Measurements from ENCODE around the gene CPXM2.

The CPXM2 gene

DNA sequence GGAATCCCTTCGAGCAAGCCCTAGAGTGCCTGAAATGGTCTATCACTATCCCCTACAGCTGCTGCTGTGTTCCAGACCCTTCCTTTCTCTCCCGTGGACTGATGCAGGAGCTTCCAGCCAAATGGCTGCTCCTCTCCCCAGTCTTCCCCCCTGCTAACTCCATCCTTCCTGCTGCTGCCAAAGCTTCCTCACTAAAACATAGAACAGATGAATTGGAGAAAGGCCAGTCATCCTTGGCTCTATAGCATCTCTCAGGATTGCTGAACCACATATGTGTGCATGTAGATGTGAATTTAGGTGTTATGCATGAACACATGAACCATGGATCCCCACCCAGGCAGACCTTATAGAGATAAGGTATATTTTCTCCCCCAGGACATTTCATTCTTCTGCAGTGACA, 164.8 kb downstream of the CPXM2 start:
- TF ChIP-seq RAD21 (IDR thresholded peaks at IDR 0.05; ENCODE audit: low read depth): no peak
- TF ChIP-seq YY1 (IDR thresholded peaks at IDR 0.05; ENCODE audit: low read depth): no peak
- no peak for TF ChIP-seq TEAD4 (IDR thresholded peaks at IDR 0.05)
- no peak for TF ChIP-seq CEBPB (IDR thresholded peaks at IDR 0.05)
- no peak for TF ChIP-seq TAF1 (IDR thresholded peaks at IDR 0.05; ENCODE audit: low read depth)
- no peak for TF ChIP-seq NFIC (IDR thresholded peaks at IDR 0.05)
- TF ChIP-seq CREB1 (IDR thresholded peaks at IDR 0.05; ENCODE audit: low read depth): no peak
- no peak for TF ChIP-seq EP300 (IDR thresholded peaks at IDR 0.05; ENCODE audit: borderline replicate concordance)
- TF ChIP-seq, protein P1, sequence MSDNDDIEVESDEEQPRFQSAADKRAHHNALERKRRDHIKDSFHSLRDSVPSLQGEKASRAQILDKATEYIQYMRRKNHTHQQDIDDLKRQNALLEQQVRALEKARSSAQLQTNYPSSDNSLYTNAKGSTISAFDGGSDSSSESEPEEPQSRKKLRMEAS (IDR thresholded peaks at IDR 0.05): no peak
- no peak for TF ChIP-seq TCF12 (IDR thresholded peaks at IDR 0.05; ENCODE audit: low read depth)
- no peak for TF ChIP-seq ZBTB7A (IDR thresholded peaks at IDR 0.05; ENCODE audit: low read depth)
- TF ChIP-seq, protein P2, sequence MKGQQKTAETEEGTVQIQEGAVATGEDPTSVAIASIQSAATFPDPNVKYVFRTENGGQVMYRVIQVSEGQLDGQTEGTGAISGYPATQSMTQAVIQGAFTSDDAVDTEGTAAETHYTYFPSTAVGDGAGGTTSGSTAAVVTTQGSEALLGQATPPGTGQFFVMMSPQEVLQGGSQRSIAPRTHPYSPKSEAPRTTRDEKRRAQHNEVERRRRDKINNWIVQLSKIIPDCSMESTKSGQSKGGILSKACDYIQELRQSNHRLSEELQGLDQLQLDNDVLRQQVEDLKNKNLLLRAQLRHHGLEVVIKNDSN (IDR thresholded peaks at IDR 0.05): no peak
- TF ChIP-seq EGR1 (IDR thresholded peaks at IDR 0.05): no peak
- TF ChIP-seq FOXM1 (IDR thresholded peaks at IDR 0.05; ENCODE audit: borderline replicate concordance, low read depth): no peak
- TF ChIP-seq, protein P3, sequence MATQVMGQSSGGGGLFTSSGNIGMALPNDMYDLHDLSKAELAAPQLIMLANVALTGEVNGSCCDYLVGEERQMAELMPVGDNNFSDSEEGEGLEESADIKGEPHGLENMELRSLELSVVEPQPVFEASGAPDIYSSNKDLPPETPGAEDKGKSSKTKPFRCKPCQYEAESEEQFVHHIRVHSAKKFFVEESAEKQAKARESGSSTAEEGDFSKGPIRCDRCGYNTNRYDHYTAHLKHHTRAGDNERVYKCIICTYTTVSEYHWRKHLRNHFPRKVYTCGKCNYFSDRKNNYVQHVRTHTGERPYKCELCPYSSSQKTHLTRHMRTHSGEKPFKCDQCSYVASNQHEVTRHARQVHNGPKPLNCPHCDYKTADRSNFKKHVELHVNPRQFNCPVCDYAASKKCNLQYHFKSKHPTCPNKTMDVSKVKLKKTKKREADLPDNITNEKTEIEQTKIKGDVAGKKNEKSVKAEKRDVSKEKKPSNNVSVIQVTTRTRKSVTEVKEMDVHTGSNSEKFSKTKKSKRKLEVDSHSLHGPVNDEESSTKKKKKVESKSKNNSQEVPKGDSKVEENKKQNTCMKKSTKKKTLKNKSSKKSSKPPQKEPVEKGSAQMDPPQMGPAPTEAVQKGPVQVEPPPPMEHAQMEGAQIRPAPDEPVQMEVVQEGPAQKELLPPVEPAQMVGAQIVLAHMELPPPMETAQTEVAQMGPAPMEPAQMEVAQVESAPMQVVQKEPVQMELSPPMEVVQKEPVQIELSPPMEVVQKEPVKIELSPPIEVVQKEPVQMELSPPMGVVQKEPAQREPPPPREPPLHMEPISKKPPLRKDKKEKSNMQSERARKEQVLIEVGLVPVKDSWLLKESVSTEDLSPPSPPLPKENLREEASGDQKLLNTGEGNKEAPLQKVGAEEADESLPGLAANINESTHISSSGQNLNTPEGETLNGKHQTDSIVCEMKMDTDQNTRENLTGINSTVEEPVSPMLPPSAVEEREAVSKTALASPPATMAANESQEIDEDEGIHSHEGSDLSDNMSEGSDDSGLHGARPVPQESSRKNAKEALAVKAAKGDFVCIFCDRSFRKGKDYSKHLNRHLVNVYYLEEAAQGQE (IDR thresholded peaks at IDR 0.05; ENCODE audit: low read depth): no peak

DNA sequence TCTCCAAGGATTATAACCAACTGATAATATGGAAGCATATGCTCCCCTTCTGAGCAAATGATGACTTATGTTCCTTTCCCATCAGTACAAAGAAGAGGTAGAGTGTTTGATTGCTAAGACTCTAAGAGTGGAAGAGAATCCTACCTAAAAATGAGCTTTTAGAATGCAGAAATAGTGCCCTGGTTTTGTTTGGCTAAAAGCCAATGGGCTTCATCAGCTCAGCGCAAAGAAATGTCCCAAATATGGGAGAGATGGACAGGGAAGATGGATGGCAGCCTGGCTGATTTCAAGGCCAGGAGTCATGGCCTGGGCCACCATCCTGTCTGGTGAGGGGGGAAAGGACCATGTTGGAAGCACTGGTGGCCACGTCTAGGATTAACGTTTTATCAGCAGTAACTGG, 165.2 kb downstream of the CPXM2 start:
- TF ChIP-seq ZBTB7A (IDR thresholded peaks at IDR 0.05; ENCODE audit: low read depth) (no peak), TEAD4 (IDR thresholded peaks at IDR 0.05) (no peak), YY1 (IDR thresholded peaks at IDR 0.05; ENCODE audit: low read depth) (no peak), NFIC (IDR thresholded peaks at IDR 0.05) (no peak), CREB1 (IDR thresholded peaks at IDR 0.05; ENCODE audit: low read depth) (no peak), TAF1 (IDR thresholded peaks at IDR 0.05; ENCODE audit: low read depth) (no peak), FOXM1 (IDR thresholded peaks at IDR 0.05; ENCODE audit: borderline replicate concordance, low read depth) (no peak), RAD21 (IDR thresholded peaks at IDR 0.05; ENCODE audit: low read depth) (no peak), CEBPB (IDR thresholded peaks at IDR 0.05) (no peak), TCF12 (IDR thresholded peaks at IDR 0.05; ENCODE audit: low read depth) (no peak)
- TF ChIP-seq, protein P3 (IDR thresholded peaks at IDR 0.05; ENCODE audit: low read depth): no peak
- TF ChIP-seq, protein P2 (IDR thresholded peaks at IDR 0.05): no peak
- TF ChIP-seq, protein P1 (IDR thresholded peaks at IDR 0.05): no peak

DNA sequence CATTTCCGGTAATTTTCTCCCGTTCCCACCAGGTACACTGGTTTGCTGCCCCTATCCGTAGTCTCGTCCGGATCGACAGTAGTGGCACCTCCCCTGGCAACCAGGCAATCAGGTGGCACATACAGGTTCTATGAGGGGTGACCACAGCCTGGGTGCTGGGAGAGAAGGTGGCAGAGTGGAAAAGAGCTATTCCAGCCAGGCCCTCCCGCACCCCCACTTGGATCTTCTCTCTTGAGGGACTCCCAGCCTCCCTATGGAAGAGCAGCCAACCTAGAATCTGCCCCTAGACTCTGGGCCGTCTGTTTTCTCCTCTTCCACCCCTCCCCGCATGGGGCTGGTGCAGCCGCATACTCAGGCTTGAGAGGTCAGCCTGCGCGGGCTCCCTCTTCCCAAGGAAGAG, 166.9 kb downstream of the CPXM2 start:
- no peak for TF ChIP-seq TEAD4 (IDR thresholded peaks at IDR 0.05)
- TF ChIP-seq, protein P1 (IDR thresholded peaks at IDR 0.05): no peak
- no peak for TF ChIP-seq FOXM1 (IDR thresholded peaks at IDR 0.05; ENCODE audit: borderline replicate concordance, low read depth)
- no peak for TF ChIP-seq EP300 (IDR thresholded peaks at IDR 0.05; ENCODE audit: borderline replicate concordance)
- TF ChIP-seq YY1 (IDR thresholded peaks at IDR 0.05; ENCODE audit: low read depth): no peak

DNA sequence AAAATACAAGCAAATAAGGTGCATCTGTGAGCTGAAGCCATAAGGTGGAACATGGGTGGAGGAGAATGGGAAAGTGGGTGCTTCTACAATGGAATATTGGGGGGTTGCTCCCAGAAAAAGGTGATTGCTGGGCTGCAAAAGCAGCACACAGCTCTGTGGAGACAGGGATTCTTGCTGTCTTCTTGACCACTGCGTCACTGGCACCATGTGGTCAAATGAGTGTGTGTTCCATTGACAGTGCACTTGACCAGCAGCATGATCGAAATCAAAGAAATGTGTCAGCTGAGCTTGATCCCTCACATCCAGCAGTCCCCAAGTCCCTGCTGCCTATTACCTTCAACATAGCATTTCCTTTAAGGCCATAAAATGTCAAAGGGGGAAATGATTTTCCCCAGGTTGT, 169.3 kb downstream of the CPXM2 start:
- TF ChIP-seq TCF12 (IDR thresholded peaks at IDR 0.05; ENCODE audit: low read depth): no peak
- no peak for TF ChIP-seq TAF1 (IDR thresholded peaks at IDR 0.05; ENCODE audit: low read depth)
- TF ChIP-seq FOXM1 (IDR thresholded peaks at IDR 0.05; ENCODE audit: borderline replicate concordance, low read depth): no peak
- no peak for TF ChIP-seq EP300 (IDR thresholded peaks at IDR 0.05; ENCODE audit: borderline replicate concordance)
- TF ChIP-seq RAD21 (IDR thresholded peaks at IDR 0.05; ENCODE audit: low read depth): no peak
- no peak for TF ChIP-seq EGR1 (IDR thresholded peaks at IDR 0.05)
- TF ChIP-seq, protein P3 (IDR thresholded peaks at IDR 0.05; ENCODE audit: low read depth): no peak
- no peak for TF ChIP-seq NFIC (IDR thresholded peaks at IDR 0.05)
- TF ChIP-seq TEAD4 (IDR thresholded peaks at IDR 0.05): no peak
- TF ChIP-seq ZBTB7A (IDR thresholded peaks at IDR 0.05; ENCODE audit: low read depth): no peak
- no peak for TF ChIP-seq CEBPB (IDR thresholded peaks at IDR 0.05)
- TF ChIP-seq YY1 (IDR thresholded peaks at IDR 0.05; ENCODE audit: low read depth): no peak
- no peak for TF ChIP-seq CREB1 (IDR thresholded peaks at IDR 0.05; ENCODE audit: low read depth)
- TF ChIP-seq, protein P1 (IDR thresholded peaks at IDR 0.05): no peak
- TF ChIP-seq, protein P2 (IDR thresholded peaks at IDR 0.05): no peak

Measured in Ishikawa (cell line).